ENCODE results near the gene ADAM19. TPM values are rescaled to one million over a fixed set of nuclear protein-coding genes. Genes with fewer than 3 reads are reported as not detected.
A peak's percentile ranks its signal among the peaks of the same experiment; 100 is the strongest.

ADAM19 gene
- total and polyA plus RNA-seq, 7 experiments from 2014 or later = 0.10 to 410 (median 0.86) TPM

GRCh38 chr5:157520911-157521703, 54.5 kb downstream of the ADAM19 start:
- H3K27me3 Mint-ChIP-seq = no peaks in the 10 kb centered on the region
- H3K27ac ChIP-seq (ENCODE audit: low read depth, low read length) = no peak overlapping the region

GRCh38 chr5:157519579-157520253, 55.9 kb downstream of the ADAM19 start:
- no peak overlapping the region for H3K27ac ChIP-seq (ENCODE audit: low read depth, low read length)
- intact Hi-C loops (cut with micrococcal nuclease) = no loop called here
- Mint-ChIP-seq H3K27ac (peak overlapping the region in 1 of 9 donors; percentile 38), H3K4me3 (peak overlapping the region in 1 of 10 donors; percentile 37), H3K4me1 (peaks cover 0 to 70% (median 0%) of the 10 kb centered on the region in 7 donors), H3K27me3 (no peaks in the 10 kb centered on the region), H3K36me3 (peaks cover 0 to 51% (median 0%) of the 10 kb centered on the region in 5 donors), H3K9me3 (no peaks in the 10 kb centered on the region)
- peaks cover 0 to 6% (median 0%) of the 10 kb centered on the region in 3 experiments for H3K36me3 ChIP-seq (ENCODE audit: control insufficient read depth in 2 of 3, insufficient read depth in 3 of 3, low read length in 3 of 3)
- H3K9me3 ChIP-seq (ENCODE audit: control insufficient read depth in 2 of 3, low read length in 3 of 3) = no peaks in the 10 kb centered on the region
- H3K27me3 ChIP-seq (ENCODE audit: control insufficient read depth in 2 of 2, insufficient read depth in 2 of 2, low read length in 2 of 2) = no peaks in the 10 kb centered on the region
- no peaks in the 10 kb centered on the region for H3K4me1 ChIP-seq (ENCODE audit: control insufficient read depth in 2 of 2, insufficient read depth in 2 of 2, low read length in 2 of 2)
- H3K4me3 ChIP-seq (ENCODE audit: low read length) = no peak overlapping the region
- ChIA-PET CTCF (no interaction called here), POLR2A (no interaction called here)
- DNase-seq = no peak
- no peak for ATAC-seq

More at GRCh38 chr5:157520911-157521703, 54.5 kb downstream of the ADAM19 start:
- CTCF ChIA-PET = no interaction called here
- Histone ChIP-seq H3K4me3 (ENCODE audit: low read length) (no peak overlapping the region), H3K9me3 (ENCODE audit: control insufficient read depth in 2 of 3, low read length in 3 of 3) (no peaks in the 10 kb centered on the region), H3K27me3 (ENCODE audit: control insufficient read depth in 2 of 2, insufficient read depth in 2 of 2, low read length in 2 of 2) (no peaks in the 10 kb centered on the region), H3K4me1 (ENCODE audit: control insufficient read depth in 2 of 2, insufficient read depth in 2 of 2, low read length in 2 of 2) (no peaks in the 10 kb centered on the region), H3K36me3 (ENCODE audit: control insufficient read depth in 2 of 3, insufficient read depth in 3 of 3, low read length in 3 of 3) (peaks cover 0 to 6% (median 0%) of the 10 kb centered on the region in 3 experiments)
- intact Hi-C loops (cut with micrococcal nuclease) = no loop called here
- Mint-ChIP-seq H3K4me1 (peaks cover 0 to 70% (median 0%) of the 10 kb centered on the region in 7 donors), H3K9me3 (no peaks in the 10 kb centered on the region), H3K4me3 (peak overlapping the region in 1 of 10 donors; percentile 39), H3K36me3 (peaks cover 0 to 51% (median 0%) of the 10 kb centered on the region in 5 donors), H3K27ac (peak overlapping the region in 1 of 9 donors; percentile 66)
- POLR2A ChIA-PET = no interaction called here
- DNase-seq (no peak), ATAC-seq (no peak)

- H3K36me3 ChIP-seq (ENCODE audit: control insufficient read depth in 2 of 3, insufficient read depth in 3 of 3, low read length in 3 of 3) = peaks cover 0 to 6% (median 0%) of the 10 kb centered on the region in 3 experiments
- H3K4me1 ChIP-seq (ENCODE audit: control insufficient read depth in 2 of 2, insufficient read depth in 2 of 2, low read length in 2 of 2) = no peaks in the 10 kb centered on the region
- H3K27me3 Mint-ChIP-seq = no peaks in the 10 kb centered on the region
- H3K4me1 Mint-ChIP-seq = peaks cover 0 to 69% (median 0%) of the 10 kb centered on the region in 7 donors
- ChIA-PET CTCF (no interaction called here), POLR2A (interaction anchor here (0.6 kb wide), 1 partner anchor 80 kb away, joined by 3 read pairs; no protein-coding TSS in a partner anchor)
- H3K9me3 Mint-ChIP-seq = no peaks in the 10 kb centered on the region
- no peaks in the 10 kb centered on the region for H3K27me3 ChIP-seq (ENCODE audit: control insufficient read depth in 2 of 2, insufficient read depth in 2 of 2, low read length in 2 of 2)
- ATAC-seq (no peak), DNase-seq (peak in 1 of 9 donors; percentile 39)
- intact Hi-C loops (cut with micrococcal nuclease) = no loop called here
- no peak overlapping the region for H3K4me3 Mint-ChIP-seq
- H3K36me3 Mint-ChIP-seq = peaks cover 0 to 52% (median 0%) of the 10 kb centered on the region in 5 donors
- peak overlapping the region in 1 of 9 donors; percentile 23 for H3K27ac Mint-ChIP-seq
- no peak overlapping the region for H3K27ac ChIP-seq (ENCODE audit: low read depth, low read length)
- no peaks in the 10 kb centered on the region for H3K9me3 ChIP-seq (ENCODE audit: control insufficient read depth in 2 of 3, low read length in 3 of 3)
- H3K4me3 ChIP-seq (ENCODE audit: low read length) = no peak overlapping the region
Observed at GRCh38 chr5:157518963-157519362, 56.6 kb downstream of the ADAM19 start.

- Histone ChIP-seq H3K36me3 (ENCODE audit: control insufficient read depth in 2 of 3, insufficient read depth in 3 of 3, low read length in 3 of 3) (peaks cover 0 to 6% (median 0%) of the 10 kb centered on the region in 3 experiments), H3K27me3 (ENCODE audit: control insufficient read depth in 2 of 2, insufficient read depth in 2 of 2, low read length in 2 of 2) (no peaks in the 10 kb centered on the region), H3K27ac (ENCODE audit: low read depth, low read length) (no peak overlapping the region), H3K4me1 (ENCODE audit: control insufficient read depth in 2 of 2, insufficient read depth in 2 of 2, low read length in 2 of 2) (no peaks in the 10 kb centered on the region), H3K9me3 (ENCODE audit: control insufficient read depth in 2 of 3, low read length in 3 of 3) (no peaks in the 10 kb centered on the region), H3K4me3 (ENCODE audit: low read length) (no peak overlapping the region)
- DNase-seq = no peak
- H3K4me3 Mint-ChIP-seq = peak overlapping the region in 1 of 10 donors; percentile 39
- intact Hi-C loops (cut with micrococcal nuclease) = no loop called here
- peaks cover 0 to 73% (median 0%) of the 10 kb centered on the region in 7 donors for H3K4me1 Mint-ChIP-seq
- no peak for ATAC-seq
- no peaks in the 10 kb centered on the region for H3K9me3 Mint-ChIP-seq
- H3K36me3 Mint-ChIP-seq = peaks cover 0 to 58% (median 0%) of the 10 kb centered on the region in 5 donors
- CTCF ChIA-PET = interaction anchor here (0.7 kb wide), 1 partner anchor 202 kb away, joined by 4 read pairs; no protein-coding TSS in a partner anchor
- H3K27ac Mint-ChIP-seq = peak overlapping the region in 3 of 9 donors; percentile 2 to 66 (median 17)
- POLR2A ChIA-PET = no interaction called here
- H3K27me3 Mint-ChIP-seq = no peaks in the 10 kb centered on the region
Observed at GRCh38 chr5:157516626-157517325, 58.8 kb downstream of the ADAM19 start.

GRCh38 chr5:157516006-157516405, 59.6 kb downstream of the ADAM19 start:
- H3K27ac Mint-ChIP-seq = peak overlapping the region in 1 of 9 donors; percentile 43
- no peak overlapping the region for H3K27ac ChIP-seq (ENCODE audit: low read depth, low read length)

GRCh38 chr5:157514974-157515373, 60.6 kb downstream of the ADAM19 start:
- ChIA-PET POLR2A (no interaction called here), CTCF (no interaction called here)

More at GRCh38 chr5:157516006-157516405, 59.6 kb downstream of the ADAM19 start:
- Mint-ChIP-seq H3K9me3 (no peaks in the 10 kb centered on the region), H3K4me3 (no peak overlapping the region), H3K4me1 (peaks cover 0 to 71% (median 0%) of the 10 kb centered on the region in 7 donors), H3K36me3 (peaks cover 0 to 61% (median 0%) of the 10 kb centered on the region in 5 donors), H3K27me3 (no peaks in the 10 kb centered on the region)
- Histone ChIP-seq H3K4me1 (ENCODE audit: control insufficient read depth in 2 of 2, insufficient read depth in 2 of 2, low read length in 2 of 2) (no peaks in the 10 kb centered on the region), H3K4me3 (ENCODE audit: low read length) (no peak overlapping the region), H3K9me3 (ENCODE audit: control insufficient read depth in 2 of 3, low read length in 3 of 3) (no peaks in the 10 kb centered on the region), H3K36me3 (ENCODE audit: control insufficient read depth in 2 of 3, insufficient read depth in 3 of 3, low read length in 3 of 3) (peaks cover 0 to 6% (median 0%) of the 10 kb centered on the region in 3 experiments), H3K27me3 (ENCODE audit: control insufficient read depth in 2 of 2, insufficient read depth in 2 of 2, low read length in 2 of 2) (no peaks in the 10 kb centered on the region)
- ChIA-PET POLR2A (no interaction called here), CTCF (no interaction called here)
- intact Hi-C loops (cut with micrococcal nuclease) = no loop called here
- ATAC-seq (no peak), DNase-seq (no peak)

More at GRCh38 chr5:157514974-157515373, 60.6 kb downstream of the ADAM19 start:
- ATAC-seq = no peak
- no peaks in the 10 kb centered on the region for H3K9me3 Mint-ChIP-seq
- H3K27ac Mint-ChIP-seq = peak overlapping the region in 1 of 9 donors; percentile 56
- H3K4me1 Mint-ChIP-seq = peaks cover 0 to 68% (median 0%) of the 10 kb centered on the region in 7 donors
- H3K4me1 ChIP-seq (ENCODE audit: control insufficient read depth in 2 of 2, insufficient read depth in 2 of 2, low read length in 2 of 2) = no peaks in the 10 kb centered on the region
- DNase-seq = no peak
- H3K4me3 Mint-ChIP-seq = no peak overlapping the region
- no peak overlapping the region for H3K27ac ChIP-seq (ENCODE audit: low read depth, low read length)
- intact Hi-C loops (cut with micrococcal nuclease) = no loop called here
- peaks cover 0 to 6% (median 0%) of the 10 kb centered on the region in 3 experiments for H3K36me3 ChIP-seq (ENCODE audit: control insufficient read depth in 2 of 3, insufficient read depth in 3 of 3, low read length in 3 of 3)
- no peak overlapping the region for H3K4me3 ChIP-seq (ENCODE audit: low read length)
- H3K27me3 Mint-ChIP-seq = no peaks in the 10 kb centered on the region
- no peaks in the 10 kb centered on the region for H3K27me3 ChIP-seq (ENCODE audit: control insufficient read depth in 2 of 2, insufficient read depth in 2 of 2, low read length in 2 of 2)
- no peaks in the 10 kb centered on the region for H3K9me3 ChIP-seq (ENCODE audit: control insufficient read depth in 2 of 3, low read length in 3 of 3)
- H3K36me3 Mint-ChIP-seq = peaks cover 0 to 62% (median 0%) of the 10 kb centered on the region in 5 donors
